GM23338 (cell line): ENCODE results near the gene NAPSA. TPM values are rescaled to one million over a fixed set of nuclear protein-coding genes. Genes with fewer than 3 reads are reported as not detected.

Experiments used
- ATAC-seq: fragments of 200-7000 bp; cut with Tn5 transposase; 3 replicates; pipeline ENCODE4 v1.9.1; 2020
- DNase-seq: peaks from one replicate; pipeline ENCODE4 v3.0.0-alpha.2; 2015; ENCODE audit warnings: low spot score
- H2AFZ ChIP-seq: fragments of 200-600 bp; sonication (generic); 2 replicates; pipeline ENCODE4 v1.8.0; 2016; ENCODE audit warnings: antibody characterized with exemption, mild to moderate bottlenecking, moderate library complexity
- H3F3A ChIP-seq: fragments of 200-600 bp; sonication (generic); replicated peaks from 2 replicates; pipeline ENCODE4 v1.8.0; 2017; ENCODE audit warnings: antibody characterized with exemption, mixed run types, low read depth
- H3K27ac ChIP-seq: fragments of 200-600 bp; sonication (generic); 2 replicates; pipeline ENCODE4 v1.6.1; 2016; ENCODE audit warnings: low read depth
- H3K27me3 ChIP-seq: fragments of 200-600 bp; sonication (generic); 2 replicates; pipeline ENCODE4 v1.8.0; 2016; ENCODE audit warnings: mild to moderate bottlenecking, mixed run types, moderate library complexity; ENCODE audit not compliant: insufficient read depth
- H3K36me3 ChIP-seq: fragments of 200-600 bp; sonication (generic); 2 replicates; pipeline ENCODE4 v1.8.0; 2016; ENCODE audit warnings: mild to moderate bottlenecking; ENCODE audit not compliant: insufficient read depth
- H3K4me1 ChIP-seq: fragments of 200-600 bp; sonication (generic); 2 replicates; pipeline ENCODE4 v1.8.0; 2016; ENCODE audit warnings: mild to moderate bottlenecking, moderate library complexity; ENCODE audit not compliant: insufficient read depth
- H3K4me2 ChIP-seq: fragments of 200-600 bp; sonication (generic); 2 replicates; pipeline ENCODE4 v1.7.1; 2017; ENCODE audit warnings: mixed run types
- H3K4me3 ChIP-seq: fragments of 200-600 bp; sonication (generic); 2 replicates; pipeline ENCODE4 v1.6.1; 2016; ENCODE audit warnings: mixed run types
- H3K79me2 ChIP-seq: fragments of 200-600 bp; sonication (generic); replicated peaks from 2 replicates; pipeline ENCODE4 v1.8.0; 2017; ENCODE audit warnings: mild to moderate bottlenecking; ENCODE audit not compliant: insufficient read depth
- H3K9me2 ChIP-seq: fragments of 200-600 bp; sonication (generic); 2 replicates; pipeline ENCODE4 v1.8.0; 2017; ENCODE audit not compliant: insufficient read depth
- H4K20me1 ChIP-seq: fragments of 200-600 bp; sonication (generic); replicated peaks from 2 replicates; pipeline ENCODE4 v1.8.0; 2017; ENCODE audit warnings: mild to moderate bottlenecking; ENCODE audit not compliant: insufficient read depth
- H3K27ac Mint-ChIP-seq: 2 replicates; pipeline ENCODE4 v1.8.0; 2020; ENCODE audit warnings: inconsistent platforms, mild to moderate bottlenecking, moderate library complexity, mixed read lengths
- H3K27me3 Mint-ChIP-seq: 3 replicates; pipeline ENCODE4 v1.8.0; 2022; ENCODE audit warnings: low read depth, mild to moderate bottlenecking, moderate library complexity, mixed read lengths, inconsistent platforms; ENCODE audit not compliant: insufficient read depth, poor library complexity
- H3K36me3 Mint-ChIP-seq: 3 replicates; pipeline ENCODE4 v1.8.0; 2021; ENCODE audit warnings: low read depth, mild to moderate bottlenecking, inconsistent platforms, moderate library complexity, mixed read lengths
- H3K4me1 Mint-ChIP-seq: 3 replicates; pipeline ENCODE4 v1.8.0; 2020; ENCODE audit warnings: mild to moderate bottlenecking, inconsistent platforms, mixed read lengths
- H3K4me3 Mint-ChIP-seq: 3 replicates; pipeline ENCODE4 v1.8.0; 2021; ENCODE audit warnings: moderate library complexity, mild to moderate bottlenecking, inconsistent platforms, mixed read lengths
- H3K9me3 Mint-ChIP-seq: 3 replicates; pipeline ENCODE4 v1.8.0; 2020; ENCODE audit warnings: moderate library complexity, mild to moderate bottlenecking, inconsistent platforms, mixed read lengths
- CREB1 ChIP-seq: fragments of 250-450 bp; sonication (Bioruptor Pico); IDR thresholded peaks from 2 replicates; pipeline ENCODE4 v1.5.0; 2020; ENCODE audit warnings: low read depth, mild to moderate bottlenecking, moderate library complexity
- EZH2 ChIP-seq: fragments of 200-600 bp; sonication (generic); IDR thresholded peaks from one replicate; pipeline ENCODE4 v1.8.0; 2017; ENCODE audit warnings: antibody characterized with exemption, mild to moderate bottlenecking, low read depth; ENCODE audit not compliant: unreplicated experiment
- EZH2phosphoT487 ChIP-seq: fragments of 200-600 bp; sonication (generic); IDR thresholded peaks from one replicate; pipeline ENCODE4 v1.8.1; 2018; ENCODE audit warnings: antibody characterized with exemption; ENCODE audit not compliant: unreplicated experiment
- JUNB ChIP-seq: IDR thresholded peaks from one replicate; pipeline ENCODE4 v1.6.1; 2016; ENCODE audit warnings: antibody characterized with exemption; ENCODE audit not compliant: unreplicated experiment
- NANOG ChIP-seq: IDR thresholded peaks from 2 replicates; pipeline ENCODE4 v1.6.1; 2016; ENCODE audit warnings: antibody characterized with exemption, borderline replicate concordance
- POLR2AphosphoS5 ChIP-seq: IDR thresholded peaks from 2 replicates; pipeline ENCODE4 v1.6.1; 2016; ENCODE audit warnings: antibody characterized with exemption, low read depth
- REST ChIP-seq: IDR thresholded peaks from one replicate; pipeline ENCODE4 v1.6.1; 2018; ENCODE audit warnings: antibody characterized with exemption; ENCODE audit not compliant: unreplicated experiment
- STAT1 ChIP-seq: IDR thresholded peaks from one replicate; pipeline ENCODE4 v1.6.1; 2016; ENCODE audit warnings: antibody characterized with exemption; ENCODE audit not compliant: unreplicated experiment
- ZNF114 ChIP-seq: fragments of 250-450 bp; sonication (Bioruptor Pico); IDR thresholded peaks from 2 replicates; pipeline ENCODE4 v1.5.0; 2020; ENCODE audit warnings: mild to moderate bottlenecking, moderate library complexity
- ZNF331 ChIP-seq: fragments of 250-450 bp; sonication (Bioruptor Pico); IDR thresholded peaks from 2 replicates; pipeline ENCODE4 v1.5.0; 2020; ENCODE audit warnings: low read depth, mild to moderate bottlenecking, moderate library complexity
- polyA plus RNA-seq: library from polyadenylated mRNA; unstranded; fragments of >200 nt; fragmentation: Nextera tagmentation; extraction: Ambion mirVana; gene quantifications from 2 replicates; pipeline ENCODE4 v1.2.1, GENCODE V29; 2016
- total RNA-seq: library from RNA; depleted of rRNA; stranded (reverse); fragments of >200 nt; shearing (Covaris generic); gene quantifications from 2 replicates; pipeline ENCODE4 v1.2.3, GENCODE V29; 2014
- TF ChIP-seq, protein P1 (sequence below): fragments of 250-450 bp; sonication (Bioruptor Pico); IDR thresholded peaks from 2 replicates; pipeline ENCODE4 v1.5.0; 2020; ENCODE audit warnings: mild to moderate bottlenecking, moderate library complexity
- TF ChIP-seq, protein P2 (sequence below): IDR thresholded peaks from 2 replicates; pipeline ENCODE4 v1.6.1; 2016; ENCODE audit warnings: antibody characterized with exemption
- TF ChIP-seq, protein P3 (sequence below), 2 experiments: fragments of 200-600 bp in 1 of 2; sonication (generic) in 1 of 2; conservative IDR thresholded peaks; 2 replicates each; pipeline versions ENCODE4 v1.5.1 to v1.6.1; 2016 to 2017; ENCODE audit warnings: antibody characterized with exemption in 2 of 2, low read depth in 2 of 2, mild to moderate bottlenecking in 2 of 2, moderate library complexity in 1 of 2

NAPSA gene
- total and polyA plus RNA-seq, 2 experiments from 2014 or later = 0.14 to 0.99 TPM

GRCh38 chr19:50413531-50413930, 48.1 kb upstream of the NAPSA start:
- TF ChIP-seq, protein P1, sequence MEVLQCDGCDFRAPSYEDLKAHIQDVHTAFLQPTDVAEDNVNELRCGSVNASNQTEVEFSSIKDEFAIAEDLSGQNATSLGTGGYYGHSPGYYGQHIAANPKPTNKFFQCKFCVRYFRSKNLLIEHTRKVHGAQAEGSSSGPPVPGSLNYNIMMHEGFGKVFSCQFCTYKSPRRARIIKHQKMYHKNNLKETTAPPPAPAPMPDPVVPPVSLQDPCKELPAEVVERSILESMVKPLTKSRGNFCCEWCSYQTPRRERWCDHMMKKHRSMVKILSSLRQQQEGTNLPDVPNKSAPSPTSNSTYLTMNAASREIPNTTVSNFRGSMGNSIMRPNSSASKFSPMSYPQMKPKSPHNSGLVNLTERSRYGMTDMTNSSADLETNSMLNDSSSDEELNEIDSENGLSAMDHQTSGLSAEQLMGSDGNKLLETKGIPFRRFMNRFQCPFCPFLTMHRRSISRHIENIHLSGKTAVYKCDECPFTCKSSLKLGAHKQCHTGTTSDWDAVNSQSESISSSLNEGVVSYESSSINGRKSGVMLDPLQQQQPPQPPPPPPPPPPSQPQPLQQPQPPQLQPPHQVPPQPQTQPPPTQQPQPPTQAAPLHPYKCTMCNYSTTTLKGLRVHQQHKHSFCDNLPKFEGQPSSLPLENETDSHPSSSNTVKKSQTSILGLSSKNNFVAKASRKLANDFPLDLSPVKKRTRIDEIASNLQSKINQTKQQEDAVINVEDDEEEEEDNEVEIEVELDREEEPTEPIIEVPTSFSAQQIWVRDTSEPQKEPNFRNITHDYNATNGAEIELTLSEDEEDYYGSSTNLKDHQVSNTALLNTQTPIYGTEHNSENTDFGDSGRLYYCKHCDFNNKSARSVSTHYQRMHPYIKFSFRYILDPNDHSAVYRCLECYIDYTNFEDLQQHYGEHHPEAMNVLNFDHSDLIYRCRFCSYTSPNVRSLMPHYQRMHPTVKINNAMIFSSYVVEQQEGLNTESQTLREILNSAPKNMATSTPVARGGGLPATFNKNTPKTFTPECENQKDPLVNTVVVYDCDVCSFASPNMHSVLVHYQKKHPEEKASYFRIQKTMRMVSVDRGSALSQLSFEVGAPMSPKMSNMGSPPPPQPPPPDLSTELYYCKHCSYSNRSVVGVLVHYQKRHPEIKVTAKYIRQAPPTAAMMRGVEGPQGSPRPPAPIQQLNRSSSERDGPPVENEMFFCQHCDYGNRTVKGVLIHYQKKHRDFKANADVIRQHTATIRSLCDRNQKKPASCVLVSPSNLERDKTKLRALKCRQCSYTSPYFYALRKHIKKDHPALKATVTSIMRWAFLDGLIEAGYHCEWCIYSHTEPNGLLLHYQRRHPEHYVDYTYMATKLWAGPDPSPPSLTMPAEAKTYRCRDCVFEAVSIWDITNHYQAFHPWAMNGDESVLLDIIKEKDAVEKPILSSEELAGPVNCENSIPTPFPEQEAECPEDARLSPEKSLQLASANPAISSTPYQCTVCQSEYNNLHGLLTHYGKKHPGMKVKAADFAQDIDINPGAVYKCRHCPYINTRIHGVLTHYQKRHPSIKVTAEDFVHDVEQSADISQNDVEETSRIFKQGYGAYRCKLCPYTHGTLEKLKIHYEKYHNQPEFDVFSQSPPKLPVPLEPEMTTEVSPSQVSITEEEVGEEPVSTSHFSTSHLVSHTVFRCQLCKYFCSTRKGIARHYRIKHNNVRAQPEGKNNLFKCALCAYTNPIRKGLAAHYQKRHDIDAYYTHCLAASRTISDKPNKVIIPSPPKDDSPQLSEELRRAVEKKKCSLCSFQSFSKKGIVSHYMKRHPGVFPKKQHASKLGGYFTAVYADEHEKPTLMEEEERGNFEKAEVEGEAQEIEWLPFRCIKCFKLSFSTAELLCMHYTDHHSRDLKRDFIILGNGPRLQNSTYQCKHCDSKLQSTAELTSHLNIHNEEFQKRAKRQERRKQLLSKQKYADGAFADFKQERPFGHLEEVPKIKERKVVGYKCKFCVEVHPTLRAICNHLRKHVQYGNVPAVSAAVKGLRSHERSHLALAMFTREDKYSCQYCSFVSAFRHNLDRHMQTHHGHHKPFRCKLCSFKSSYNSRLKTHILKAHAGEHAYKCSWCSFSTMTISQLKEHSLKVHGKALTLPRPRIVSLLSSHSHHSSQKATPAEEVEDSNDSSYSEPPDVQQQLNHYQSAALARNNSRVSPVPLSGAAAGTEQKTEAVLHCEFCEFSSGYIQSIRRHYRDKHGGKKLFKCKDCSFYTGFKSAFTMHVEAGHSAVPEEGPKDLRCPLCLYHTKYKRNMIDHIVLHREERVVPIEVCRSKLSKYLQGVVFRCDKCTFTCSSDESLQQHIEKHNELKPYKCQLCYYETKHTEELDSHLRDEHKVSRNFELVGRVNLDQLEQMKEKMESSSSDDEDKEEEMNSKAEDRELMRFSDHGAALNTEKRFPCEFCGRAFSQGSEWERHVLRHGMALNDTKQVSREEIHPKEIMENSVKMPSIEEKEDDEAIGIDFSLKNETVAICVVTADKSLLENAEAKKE (CRISPR knock-in tag) = no peak
- TF ChIP-seq EZH2 (no peak), POLR2AphosphoS5 (no peak), REST (no peak), ZNF331 (CRISPR knock-in tag) (no peak), NANOG (no peak), JUNB (no peak), STAT1 (no peak), EZH2phosphoT487 (no peak), CREB1 (CRISPR knock-in tag) (no peak), ZNF114 (CRISPR knock-in tag) (no peak)
- TF ChIP-seq, protein P2, sequence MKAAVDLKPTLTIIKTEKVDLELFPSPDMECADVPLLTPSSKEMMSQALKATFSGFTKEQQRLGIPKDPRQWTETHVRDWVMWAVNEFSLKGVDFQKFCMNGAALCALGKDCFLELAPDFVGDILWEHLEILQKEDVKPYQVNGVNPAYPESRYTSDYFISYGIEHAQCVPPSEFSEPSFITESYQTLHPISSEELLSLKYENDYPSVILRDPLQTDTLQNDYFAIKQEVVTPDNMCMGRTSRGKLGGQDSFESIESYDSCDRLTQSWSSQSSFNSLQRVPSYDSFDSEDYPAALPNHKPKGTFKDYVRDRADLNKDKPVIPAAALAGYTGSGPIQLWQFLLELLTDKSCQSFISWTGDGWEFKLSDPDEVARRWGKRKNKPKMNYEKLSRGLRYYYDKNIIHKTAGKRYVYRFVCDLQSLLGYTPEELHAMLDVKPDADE = no peak
- TF ChIP-seq, protein P3, sequence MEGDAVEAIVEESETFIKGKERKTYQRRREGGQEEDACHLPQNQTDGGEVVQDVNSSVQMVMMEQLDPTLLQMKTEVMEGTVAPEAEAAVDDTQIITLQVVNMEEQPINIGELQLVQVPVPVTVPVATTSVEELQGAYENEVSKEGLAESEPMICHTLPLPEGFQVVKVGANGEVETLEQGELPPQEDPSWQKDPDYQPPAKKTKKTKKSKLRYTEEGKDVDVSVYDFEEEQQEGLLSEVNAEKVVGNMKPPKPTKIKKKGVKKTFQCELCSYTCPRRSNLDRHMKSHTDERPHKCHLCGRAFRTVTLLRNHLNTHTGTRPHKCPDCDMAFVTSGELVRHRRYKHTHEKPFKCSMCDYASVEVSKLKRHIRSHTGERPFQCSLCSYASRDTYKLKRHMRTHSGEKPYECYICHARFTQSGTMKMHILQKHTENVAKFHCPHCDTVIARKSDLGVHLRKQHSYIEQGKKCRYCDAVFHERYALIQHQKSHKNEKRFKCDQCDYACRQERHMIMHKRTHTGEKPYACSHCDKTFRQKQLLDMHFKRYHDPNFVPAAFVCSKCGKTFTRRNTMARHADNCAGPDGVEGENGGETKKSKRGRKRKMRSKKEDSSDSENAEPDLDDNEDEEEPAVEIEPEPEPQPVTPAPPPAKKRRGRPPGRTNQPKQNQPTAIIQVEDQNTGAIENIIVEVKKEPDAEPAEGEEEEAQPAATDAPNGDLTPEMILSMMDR (conservative IDR thresholded peaks at IDR 0.05; ENCODE audit: low read depth in 2 of 2) = no peak
- no peaks in the 10 kb centered on the region; the same call in 1 of the 2 replicates for H4K20me1 ChIP-seq
- H3K36me3 ChIP-seq = no peaks in the 10 kb centered on the region; the same call in 1 of the 2 replicates
- Mint-ChIP-seq H3K4me3 (no peak overlapping the region), H3K27me3 (peaks cover 9% of the 10 kb centered on the region), H3K27ac (no peak overlapping the region), H3K4me1 (peaks cover 9% of the 10 kb centered on the region; the same call in 2 of the 3 replicates), H3K9me3 (no peaks in the 10 kb centered on the region; the same call in 2 of the 3 replicates), H3K36me3 (peaks cover 47% of the 10 kb centered on the region)
- no peaks in the 10 kb centered on the region for H3K9me2 ChIP-seq
- no peak for DNase-seq
- H3K27me3 ChIP-seq = no peaks in the 10 kb centered on the region
- no peak overlapping the region for H3K4me3 ChIP-seq
- H2AFZ ChIP-seq = no peak overlapping the region
- H3F3A ChIP-seq = peaks cover 4% of the 10 kb centered on the region
- peaks cover 7% of the 10 kb centered on the region; the same call in 1 of the 2 replicates for H3K4me1 ChIP-seq
- no peaks in the 10 kb centered on the region for H3K79me2 ChIP-seq
- no peak for ATAC-seq
- H3K27ac ChIP-seq = no peak overlapping the region
- no peak overlapping the region for H3K4me2 ChIP-seq
